Measurements from ENCODE around the gene MBTD1. TPM values are rescaled to one million over a fixed set of nuclear protein-coding genes. Genes with fewer than 3 reads are reported as not detected.
A peak's percentile ranks its signal among the peaks of the same experiment; 100 is the strongest.

MBTD1 gene
- total and polyA plus RNA-seq, 10 of the 15 experiments (the other 5 are each of a cell fraction or from before 2014, with no cell fraction given), result 1.3 to 16.7 (median 9.5) TPM

DNA sequence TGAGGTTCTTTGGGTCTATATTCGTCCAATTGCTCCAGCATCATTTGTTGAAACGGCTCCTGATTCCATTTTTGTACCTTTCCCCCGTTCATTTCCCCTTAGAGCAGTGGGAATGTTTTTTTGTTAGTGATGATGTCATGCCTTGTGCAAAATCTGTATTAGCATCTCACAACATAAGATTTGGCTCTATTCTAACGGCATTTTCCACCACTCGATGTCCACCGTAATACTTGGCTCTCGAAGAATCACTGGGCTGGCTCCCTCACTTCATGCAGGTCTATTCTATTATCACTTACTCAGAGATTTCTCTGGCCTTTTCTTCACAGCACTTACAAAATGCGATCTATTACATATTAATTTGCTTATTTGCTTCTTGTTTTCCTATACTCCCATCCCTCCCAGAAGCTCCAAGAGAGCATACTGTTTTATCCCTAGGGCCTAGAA, 107.1 kb downstream of the MBTD1 start (continued):
- TF ChIP-seq CTCF (IDR thresholded peaks at IDR 0.05 in 2 of 3, conservative IDR thresholded peaks at IDR 0.05 in 1 of 3; ENCODE audit: control insufficient read depth in 2 of 3, extremely low read depth in 1 of 3, insufficient read depth in 1 of 3, low read depth in 3 of 3, low read length in 3 of 3), result no peak
- TF ChIP-seq, protein P1, sequence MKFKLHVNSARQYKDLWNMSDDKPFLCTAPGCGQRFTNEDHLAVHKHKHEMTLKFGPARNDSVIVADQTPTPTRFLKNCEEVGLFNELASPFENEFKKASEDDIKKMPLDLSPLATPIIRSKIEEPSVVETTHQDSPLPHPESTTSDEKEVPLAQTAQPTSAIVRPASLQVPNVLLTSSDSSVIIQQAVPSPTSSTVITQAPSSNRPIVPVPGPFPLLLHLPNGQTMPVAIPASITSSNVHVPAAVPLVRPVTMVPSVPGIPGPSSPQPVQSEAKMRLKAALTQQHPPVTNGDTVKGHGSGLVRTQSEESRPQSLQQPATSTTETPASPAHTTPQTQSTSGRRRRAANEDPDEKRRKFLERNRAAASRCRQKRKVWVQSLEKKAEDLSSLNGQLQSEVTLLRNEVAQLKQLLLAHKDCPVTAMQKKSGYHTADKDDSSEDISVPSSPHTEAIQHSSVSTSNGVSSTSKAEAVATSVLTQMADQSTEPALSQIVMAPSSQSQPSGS (IDR thresholded peaks at IDR 0.05; ENCODE audit: low read length), result peak; percentile 44; the same call in 1 of the 2 replicates
- 0 out of 2 replicates have a peak, but pooled peaks have one; percentile 28 for TF ChIP-seq LARP7 (IDR thresholded peaks at IDR 0.05)
- no peak for TF ChIP-seq E4F1 (IDR thresholded peaks at IDR 0.05; ENCODE audit: borderline replicate concordance, partially characterized antibody)
- no peak for TF ChIP-seq SMAD1 (IDR thresholded peaks at IDR 0.05; ENCODE audit: low read depth, partially characterized antibody)
- TF ChIP-seq CREM (IDR thresholded peaks at IDR 0.05; ENCODE audit: low read depth), result no peak
- no peak for TF ChIP-seq CEBPZ (IDR thresholded peaks at IDR 0.05; ENCODE audit: low read depth, low read length)
- no peak for TF ChIP-seq HDAC2 (IDR thresholded peaks at IDR 0.05)
- no peak for TF ChIP-seq SRF (IDR thresholded peaks at IDR 0.05; ENCODE audit: low read depth in 2 of 2, low read length in 2 of 2)
- no peak for TF ChIP-seq RFX5 (IDR thresholded peaks at IDR 0.05; ENCODE audit: low read depth, low read length)
- TF ChIP-seq GABPA (IDR thresholded peaks at IDR 0.05; ENCODE audit: low read depth), result no peak
- peak; percentile 7; the same call in 1 of the 2 replicates for TF ChIP-seq BMI1 (IDR thresholded peaks at IDR 0.05; ENCODE audit: borderline replicate concordance)
- 0 out of 2 replicates have a peak, but pooled peaks have one; percentile 12 for TF ChIP-seq CREB1 (IDR thresholded peaks at IDR 0.05; ENCODE audit: low read depth)
- TF ChIP-seq TARDBP (IDR thresholded peaks at IDR 0.05; ENCODE audit: borderline replicate concordance), result no peak
- no peak for TF ChIP-seq MXI1 (IDR thresholded peaks at IDR 0.05; ENCODE audit: low read depth, low read length)
- TF ChIP-seq ZNF622 (IDR thresholded peaks at IDR 0.05), result no peak
- no peak for TF ChIP-seq TAF1 (IDR thresholded peaks at IDR 0.05; ENCODE audit: borderline replicate concordance, low read depth, low read length)
- no peak for TF ChIP-seq EED (IDR thresholded peaks at IDR 0.05; ENCODE audit: low read depth)
- no peak for TF ChIP-seq ZZZ3 (IDR thresholded peaks at IDR 0.05; ENCODE audit: control insufficient read depth, insufficient read length, low read depth)
- no peak for TF ChIP-seq MEF2B (IDR thresholded peaks at IDR 0.05; ENCODE audit: partially characterized antibody, poor library complexity, severe bottlenecking)
- no peak for TF ChIP-seq ESRRA (IDR thresholded peaks at IDR 0.05; ENCODE audit: low read length)
- no peak for TF ChIP-seq NR2C2 (IDR thresholded peaks at IDR 0.05; ENCODE audit: borderline replicate concordance, control insufficient read depth, insufficient read length, low read depth)

All from GM12878 (cell line).